AML-193 (cell line): ENCODE data around the gene STXBP1.
A peak's percentile ranks its signal among the peaks of the same experiment; 100 is the strongest.

Source experiments
- DNase-seq, 2 experiments: peaks; one replicate each; lab custom pipeline; 2025; lab: John Stamatoyannopoulos, UW

Gene STXBP1

DNA sequence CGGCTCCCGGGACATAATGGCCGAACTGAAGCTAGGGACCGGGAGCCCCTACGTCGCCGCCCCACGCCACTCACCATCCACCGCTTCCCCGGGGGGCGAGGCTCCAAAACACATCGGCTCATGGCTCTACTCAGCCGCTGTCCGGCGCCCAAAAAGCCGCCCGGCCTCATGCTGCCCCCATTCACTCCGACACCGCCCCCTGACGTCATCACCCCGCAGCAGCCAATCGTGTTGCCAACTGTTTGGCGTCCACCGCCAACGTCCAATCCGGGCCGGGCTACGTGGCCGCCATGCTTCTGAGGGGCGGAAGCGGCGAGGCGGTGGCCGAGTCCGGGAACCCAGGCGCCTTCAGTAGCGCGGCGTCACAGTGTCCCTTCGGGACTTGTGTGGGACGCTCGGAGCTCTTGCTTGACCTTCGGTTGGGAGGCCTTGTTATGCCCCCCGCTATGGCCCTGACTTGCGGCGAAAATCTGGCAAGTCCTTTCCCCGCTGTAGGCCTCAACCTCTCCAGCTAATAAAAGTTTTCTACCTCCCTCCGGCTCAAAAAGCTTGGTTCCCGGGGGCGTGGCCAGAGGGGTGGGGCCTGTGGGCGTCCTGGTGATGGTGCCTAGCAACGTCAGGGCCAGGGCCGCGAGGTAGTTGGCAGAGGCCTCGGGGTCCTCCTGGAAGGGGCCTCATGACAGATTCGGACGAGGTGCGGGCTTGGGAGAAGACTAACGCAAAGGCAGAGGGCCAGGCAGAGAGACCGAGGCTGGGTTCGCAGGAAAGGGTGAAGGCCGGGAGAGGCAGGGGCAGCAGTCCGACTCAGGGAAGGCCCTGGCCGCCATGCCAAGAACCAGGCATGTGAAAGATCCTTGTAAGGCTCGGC, 103.6 kb downstream of the STXBP1 start, which contains the start of the genes PTRH1 and TTC16:
PTRH1 (minus strand) TSS at position 194 of the 868 bp plus-strand sequence; CDS start at position 170, 24 bp downstream.
TTC16 (plus strand) TSS at position 610 of the 868 bp plus-strand sequence; CDS start at position 677, 67 bp downstream.
- peak; percentile 85 to 89 for DNase-seq

DNA sequence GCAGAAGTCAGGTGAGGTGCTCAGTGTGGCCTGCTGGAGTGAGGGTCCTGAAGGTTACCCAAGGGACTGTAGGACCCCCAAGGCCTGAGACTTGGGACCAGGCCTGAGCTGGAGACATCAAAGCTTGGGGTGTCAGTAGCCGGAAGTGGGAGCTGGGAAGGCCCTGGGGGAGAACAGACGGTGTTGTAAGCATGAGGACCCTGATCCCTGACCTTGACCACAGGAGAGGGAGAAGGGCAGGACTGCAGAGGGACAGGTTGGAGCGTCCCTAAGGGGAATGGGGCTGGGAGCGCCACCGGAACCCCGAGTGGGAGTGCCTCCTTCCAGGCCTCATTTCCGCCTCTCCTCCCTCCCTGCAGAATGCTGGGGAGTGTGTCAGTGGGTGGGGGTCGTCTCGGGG, 104.3 kb downstream of the STXBP1 start:
- no peak for DNase-seq

- DNase-seq = no peak
Measured at GRCh38 chr9:127717766-127718165, 105.7 kb downstream of the STXBP1 start.

GRCh38 chr9:127720031-127720864, 108.2 kb downstream of the STXBP1 start:
- no peak for DNase-seq

DNA sequence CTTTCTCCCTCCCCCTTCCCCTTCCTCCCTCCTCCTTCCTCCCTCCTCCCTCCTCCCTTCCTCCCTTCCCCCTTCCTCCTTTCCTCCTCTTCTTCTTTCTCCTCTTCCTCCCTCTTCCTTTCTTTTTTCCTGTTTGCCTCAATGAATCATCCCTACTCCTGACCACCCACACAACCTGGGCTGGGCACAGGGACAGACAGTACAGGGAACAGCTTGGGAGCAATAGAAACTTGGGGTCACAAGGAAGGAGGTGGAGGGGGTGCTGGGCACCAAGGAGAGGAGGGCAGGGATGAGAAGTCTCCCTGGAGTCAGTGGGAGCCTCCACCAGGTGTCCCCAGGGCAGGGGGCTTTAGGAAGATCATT, 108.8 kb downstream of the STXBP1 start:
- DNase-seq = no peak

DNA sequence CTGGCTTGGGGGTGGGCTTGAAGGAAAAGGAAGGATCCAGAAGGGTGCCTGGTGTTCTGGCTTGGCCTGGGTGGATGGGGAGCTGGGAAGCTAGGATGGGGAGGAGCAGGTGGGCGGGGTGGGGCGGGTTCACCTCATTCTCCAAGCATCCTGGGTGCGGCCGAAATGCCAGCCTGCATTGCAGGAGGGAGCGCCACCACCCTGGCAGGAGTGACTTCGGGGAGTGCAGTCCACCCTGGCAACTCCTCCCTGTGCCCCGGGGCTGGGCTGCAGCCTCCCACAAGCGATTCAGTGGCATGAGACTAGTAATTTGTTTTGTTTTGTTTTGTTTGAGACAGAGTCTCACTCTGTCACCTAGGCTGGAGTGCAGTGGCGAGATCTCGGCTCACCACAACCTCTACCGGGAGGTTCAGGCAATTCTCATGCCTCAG, 109.3 kb downstream of the STXBP1 start:
- no peak for DNase-seq

DNA sequence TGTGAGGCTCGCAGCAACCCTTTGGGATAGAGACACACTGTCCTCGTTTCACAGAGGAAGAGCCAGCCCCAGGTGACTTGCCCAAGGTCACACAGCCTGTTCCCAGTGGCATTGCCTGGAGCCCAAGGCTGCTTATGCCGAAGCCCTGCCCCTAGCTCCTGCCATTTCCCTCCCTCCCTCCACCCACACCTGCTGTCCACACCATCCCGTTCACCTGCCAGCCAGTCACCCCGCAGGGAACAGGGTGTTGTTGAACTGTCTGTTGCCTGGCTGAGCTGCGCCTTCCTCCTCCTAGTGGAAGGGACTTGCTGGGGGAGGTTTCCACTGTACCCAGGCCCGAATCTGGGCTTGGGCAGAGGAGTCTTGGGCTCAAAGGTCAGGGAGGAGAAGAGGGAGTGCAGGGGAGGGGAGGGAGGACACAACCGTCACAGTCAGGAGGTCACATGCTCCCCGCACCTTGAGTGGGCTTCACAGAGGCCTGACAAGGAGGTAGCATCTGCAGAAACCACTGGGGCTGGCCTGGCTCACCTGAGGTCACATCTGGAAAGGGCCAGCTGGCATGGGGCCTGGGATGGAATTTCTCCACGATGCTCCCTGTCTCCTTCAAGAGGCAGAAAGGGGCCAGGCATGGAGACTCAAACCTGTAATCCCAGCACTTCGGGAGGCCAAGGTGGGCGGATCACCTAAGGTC, 110.1 kb downstream of the STXBP1 start:
- no peak for DNase-seq

GRCh38 chr9:127723013-127723412, 110.9 kb downstream of the STXBP1 start:
- no peak for DNase-seq

DNA sequence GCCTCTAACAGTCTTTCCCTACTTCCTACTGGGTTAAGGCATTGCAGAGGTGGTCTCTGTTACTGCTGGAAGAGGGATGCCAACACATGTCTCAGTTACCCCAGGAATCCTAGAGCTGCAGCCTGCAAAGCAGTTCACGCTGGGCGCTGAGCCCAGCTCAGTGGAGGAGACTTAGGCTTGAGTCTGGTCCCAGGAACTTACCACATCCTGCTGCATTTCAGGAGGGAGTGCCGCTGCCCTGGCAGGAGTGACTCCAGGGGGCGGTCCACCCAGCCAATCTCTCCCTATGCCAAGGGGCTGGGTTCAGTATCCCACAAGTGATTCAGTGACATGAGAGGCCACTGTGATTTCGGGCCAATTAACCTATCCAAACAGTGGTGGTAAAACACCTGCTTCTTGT, 111.4 kb downstream of the STXBP1 start:
- no peak for DNase-seq

DNA sequence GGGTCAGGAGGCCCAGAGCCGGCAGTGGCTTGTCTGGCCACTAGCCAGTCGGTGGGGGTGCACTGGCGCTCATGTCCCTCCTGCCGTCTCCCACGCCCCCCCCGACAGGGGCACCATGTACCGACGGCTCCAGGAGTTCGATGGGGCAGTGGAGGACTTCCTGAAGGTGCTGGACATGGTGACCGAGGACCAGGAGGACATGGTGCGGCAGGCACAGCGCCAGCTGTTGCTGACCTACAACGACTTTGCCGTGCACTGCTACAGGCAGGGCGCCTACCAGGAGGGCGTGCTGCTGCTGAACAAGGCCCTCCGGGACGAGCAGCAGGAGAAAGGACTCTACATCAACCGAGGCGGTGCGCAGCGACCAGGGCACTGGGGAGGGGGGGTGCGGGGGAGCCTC, 111.9 kb downstream of the STXBP1 start:
- DNase-seq = no peak

GRCh38 chr9:127726871-127727270, 114.8 kb downstream of the STXBP1 start:
- DNase-seq = no peak

- no peak for DNase-seq
Measured at GRCh38 chr9:127728808-127729207, 116.7 kb downstream of the STXBP1 start.

DNA sequence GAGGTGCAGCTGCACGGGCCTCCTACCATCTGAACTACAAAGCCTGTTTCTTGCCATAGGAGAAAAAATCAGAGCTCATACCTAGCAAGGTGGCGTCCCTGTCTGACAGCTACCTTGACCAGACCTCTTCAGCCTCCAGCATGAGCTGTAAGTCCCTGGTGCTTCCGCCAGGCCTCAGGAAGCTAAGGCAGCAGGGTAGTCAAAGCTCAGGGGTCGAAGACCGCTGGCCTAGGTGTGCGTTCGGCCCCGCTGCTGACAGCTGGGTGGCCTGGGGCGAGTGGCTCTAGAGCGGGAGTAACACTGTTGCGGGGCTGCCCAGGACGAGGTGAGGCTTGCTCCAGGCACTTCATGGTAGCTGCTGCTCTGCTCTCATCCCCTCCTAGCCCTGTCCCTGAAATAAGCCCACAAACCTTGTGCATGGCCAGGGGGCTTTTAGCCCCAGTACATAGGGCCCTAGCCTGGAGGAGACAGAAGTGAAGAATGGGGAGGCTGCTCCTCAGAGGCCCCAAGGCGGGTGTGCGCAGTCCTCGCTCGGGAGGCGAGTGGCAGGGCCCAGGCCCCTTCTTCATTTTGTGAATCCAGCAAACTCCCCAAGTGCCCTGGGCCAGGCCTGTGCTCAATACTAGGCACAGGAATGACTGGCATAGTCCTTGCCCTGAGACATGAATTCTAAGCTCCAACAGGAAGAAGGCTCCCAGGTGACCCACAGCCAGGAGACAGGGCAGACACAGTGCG, 117.6 kb downstream of the STXBP1 start:
- no peak for DNase-seq

DNA sequence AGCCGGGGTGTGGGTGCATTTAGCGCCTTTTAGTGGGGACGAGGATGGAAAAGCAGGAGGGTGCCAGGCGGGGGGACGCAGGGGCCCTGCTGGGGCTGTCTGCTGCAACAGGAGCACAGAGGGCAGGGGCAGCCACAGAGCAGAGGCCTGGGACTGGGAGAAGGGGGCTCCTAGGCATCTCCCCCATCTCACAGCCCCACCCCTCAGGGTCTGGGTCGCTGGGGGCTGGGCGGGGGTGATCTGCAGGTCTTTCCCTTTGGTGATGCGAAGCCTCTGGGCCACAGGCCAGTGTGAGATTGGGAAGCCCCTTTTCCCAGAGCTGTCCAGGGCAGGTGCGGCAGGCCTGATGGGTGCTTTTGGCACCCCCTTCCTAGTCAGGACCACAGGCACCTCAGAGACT, 118.2 kb downstream of the STXBP1 start:
- DNase-seq = no peak

GRCh38 chr9:127730799-127731410, 118.8 kb downstream of the STXBP1 start:
- no peak for DNase-seq

- DNase-seq = no peak
Measured at GRCh38 chr9:127731938-127732337, 119.9 kb downstream of the STXBP1 start.

DNA sequence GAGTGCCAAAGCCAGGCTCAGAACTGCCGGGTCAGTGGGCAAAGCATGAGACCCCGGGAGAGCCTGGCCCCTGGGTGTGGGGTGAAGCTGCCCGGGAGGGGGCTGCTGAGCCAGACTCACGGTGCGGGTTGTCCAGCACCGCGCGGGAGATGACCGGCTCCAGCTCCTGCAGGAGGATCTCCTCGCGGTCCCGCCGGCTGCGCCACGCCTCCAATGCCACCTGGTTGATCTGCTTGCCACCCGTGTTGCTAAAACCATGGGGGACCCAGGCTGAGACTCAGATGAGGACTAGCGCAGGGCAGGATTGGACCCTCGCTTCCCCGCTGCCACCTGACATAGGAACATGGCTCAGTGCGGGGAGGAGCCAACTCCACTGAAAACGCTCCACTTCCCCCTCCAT, 120.4 kb downstream of the STXBP1 start:
- no peak for DNase-seq

- no peak for DNase-seq
Measured at GRCh38 chr9:127733614-127734013, 121.5 kb downstream of the STXBP1 start.

DNA sequence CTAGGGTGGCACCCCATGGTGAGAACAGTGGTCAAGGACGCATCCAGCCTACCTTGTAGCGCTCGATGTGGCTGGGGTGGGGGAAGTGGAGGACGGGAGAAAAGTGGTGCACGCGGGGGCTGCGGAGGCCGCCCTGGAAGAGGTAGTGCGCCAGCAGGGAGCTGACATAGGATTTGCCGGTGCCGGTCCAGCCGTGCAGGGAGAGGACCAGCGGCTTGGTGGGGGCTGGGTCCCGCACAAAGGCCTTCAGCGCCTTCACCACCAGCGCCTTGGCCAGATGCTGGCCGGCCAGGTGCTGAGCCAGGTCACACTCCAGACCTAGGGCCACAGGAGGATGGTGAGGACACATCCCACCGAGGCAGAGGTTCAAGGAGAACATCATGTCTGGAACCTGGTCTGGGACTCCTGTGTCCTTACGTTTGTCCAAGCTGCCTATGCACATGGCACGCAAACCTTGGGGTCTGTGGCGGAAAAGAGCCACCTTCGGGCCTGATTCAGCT, 122.2 kb downstream of the STXBP1 start:
- DNase-seq = no peak

DNA sequence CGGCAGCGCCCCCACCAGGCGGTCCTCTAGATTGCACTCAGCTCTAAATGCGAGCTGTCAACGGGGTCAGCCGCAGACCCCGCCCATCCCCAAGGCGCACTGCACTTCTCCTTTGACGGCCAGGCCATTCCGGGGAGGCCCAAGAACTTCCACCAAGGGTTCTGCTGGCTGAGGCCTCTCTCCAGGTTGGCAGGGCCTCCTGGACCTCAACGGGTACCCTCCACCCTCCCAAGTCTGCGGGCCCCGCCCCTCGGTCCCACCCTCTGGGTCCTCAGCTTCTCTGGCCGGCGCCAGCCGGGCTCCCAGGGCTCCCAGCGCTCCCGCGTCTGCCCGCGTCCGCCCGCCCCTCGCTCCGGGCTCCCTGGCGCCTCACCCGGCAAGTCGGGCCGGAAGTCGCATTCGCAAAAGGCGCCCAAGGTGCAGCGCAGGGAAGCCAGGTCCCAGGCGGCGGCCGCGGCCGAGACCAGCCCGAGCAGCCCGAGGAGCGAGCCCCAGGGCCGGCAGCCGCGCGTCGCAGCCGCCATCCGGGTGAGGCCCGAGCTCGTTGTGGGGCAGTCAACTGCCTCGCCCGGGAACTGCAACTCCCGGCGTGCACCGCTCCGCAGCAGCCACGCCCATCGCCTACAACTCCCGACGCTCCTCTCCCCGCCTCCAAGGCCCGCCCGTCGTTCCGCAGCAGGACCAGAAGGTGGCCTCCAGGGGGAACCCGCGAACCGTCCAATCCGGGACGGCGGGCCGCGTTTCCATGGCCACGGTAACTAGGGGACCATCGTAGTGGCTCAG, 122.9 kb downstream of the STXBP1 start, which contains the start of gene TOR2A:
TOR2A (minus strand) TSS at position 548 of the 783 bp plus-strand sequence; CDS start at position 524, 24 bp downstream.
- DNase-seq = peak; percentile 92 to 95
